ENCODE results near the gene ERCC6L2.
A peak's percentile ranks its signal among the peaks of the same experiment; 100 is the strongest.

ERCC6L2 gene

GRCh38 chr9:95848764-95849163 lies 26.7 kb upstream of the ERCC6L2 start:
- TF ChIP-seq GATA3 (IDR thresholded peaks at IDR 0.05; ENCODE audit: low read depth, low read length) (no peak), GATA2 (IDR thresholded peaks at IDR 0.05; ENCODE audit: low read depth, low read length) (no peak)

- TF ChIP-seq GATA3 (IDR thresholded peaks at IDR 0.05; ENCODE audit: low read depth, low read length) = no peak
- TF ChIP-seq GATA2 (IDR thresholded peaks at IDR 0.05; ENCODE audit: low read depth, low read length) = no peak
Observed at GRCh38 chr9:95852059-95853032, 23.1 kb upstream of the ERCC6L2 start.

- no peak for TF ChIP-seq GATA3 (IDR thresholded peaks at IDR 0.05; ENCODE audit: low read depth, low read length)
- TF ChIP-seq GATA2 (IDR thresholded peaks at IDR 0.05; ENCODE audit: low read depth, low read length) = no peak
Observed at GRCh38 chr9:95854386-95855020, 21.0 kb upstream of the ERCC6L2 start.

GRCh38 chr9:95855961-95856360 lies 19.5 kb upstream of the ERCC6L2 start:
- TF ChIP-seq GATA2 (IDR thresholded peaks at IDR 0.05; ENCODE audit: low read depth, low read length) (no peak), GATA3 (IDR thresholded peaks at IDR 0.05; ENCODE audit: low read depth, low read length) (no peak)

GRCh38 chr9:95857124-95857523 lies 18.4 kb upstream of the ERCC6L2 start:
- TF ChIP-seq GATA3 (IDR thresholded peaks at IDR 0.05; ENCODE audit: low read depth, low read length) (no peak; the same call in 1 of the 2 replicates), GATA2 (IDR thresholded peaks at IDR 0.05; ENCODE audit: low read depth, low read length) (peak; percentile 88)

- no peak for TF ChIP-seq GATA3 (IDR thresholded peaks at IDR 0.05; ENCODE audit: low read depth, low read length)
- no peak for TF ChIP-seq GATA2 (IDR thresholded peaks at IDR 0.05; ENCODE audit: low read depth, low read length)
Observed at GRCh38 chr9:95857896-95858295, 17.6 kb upstream of the ERCC6L2 start.

- no peak for TF ChIP-seq GATA3 (IDR thresholded peaks at IDR 0.05; ENCODE audit: low read depth, low read length)
Observed at GRCh38 chr9:95862343-95862742, 13.1 kb upstream of the ERCC6L2 start.

- TF ChIP-seq GATA2 (IDR thresholded peaks at IDR 0.05; ENCODE audit: low read depth, low read length) = no peak
- no peak for TF ChIP-seq GATA3 (IDR thresholded peaks at IDR 0.05; ENCODE audit: low read depth, low read length)
Observed at GRCh38 chr9:95864852-95865580, 10.5 kb upstream of the ERCC6L2 start.

GRCh38 chr9:95870352-95870751 lies 5.1 kb upstream of the ERCC6L2 start:
- TF ChIP-seq GATA3 (IDR thresholded peaks at IDR 0.05; ENCODE audit: low read depth, low read length) (no peak), GATA2 (IDR thresholded peaks at IDR 0.05; ENCODE audit: low read depth, low read length) (no peak)

- TF ChIP-seq GATA2 (IDR thresholded peaks at IDR 0.05; ENCODE audit: low read depth, low read length) (no peak), GATA3 (IDR thresholded peaks at IDR 0.05; ENCODE audit: low read depth, low read length) (no peak)
Observed at GRCh38 chr9:95870906-95871305, 4.6 kb upstream of the ERCC6L2 start.

GRCh38 chr9:95874303-95874988 lies 1.0 kb upstream of the ERCC6L2 start:
- TF ChIP-seq GATA2 (IDR thresholded peaks at IDR 0.05; ENCODE audit: low read depth, low read length) (peak; percentile 62), GATA3 (IDR thresholded peaks at IDR 0.05; ENCODE audit: low read depth, low read length) (peak; percentile 55)

- TF ChIP-seq GATA3 (IDR thresholded peaks at IDR 0.05; ENCODE audit: low read depth, low read length) = no peak
Observed at GRCh38 chr9:95874989-95875304, 544 bp upstream of the ERCC6L2 start.

- TF ChIP-seq GATA3 (IDR thresholded peaks at IDR 0.05; ENCODE audit: low read depth, low read length) = no peak
- TF ChIP-seq GATA2 (IDR thresholded peaks at IDR 0.05; ENCODE audit: low read depth, low read length) = no peak
Observed at GRCh38 chr9:95876138-95876444, 600 bp downstream of the ERCC6L2 start.

- TF ChIP-seq GATA2 (IDR thresholded peaks at IDR 0.05; ENCODE audit: low read depth, low read length) = no peak
- no peak for TF ChIP-seq GATA3 (IDR thresholded peaks at IDR 0.05; ENCODE audit: low read depth, low read length)
Observed at GRCh38 chr9:95876595-95876994, 1.1 kb downstream of the ERCC6L2 start.

Data from SH-SY5Y (cell line).